Testis (tissue), 3 donors: ENCODE measurements around the gene RAB36. TPM values are rescaled to one million over a fixed set of nuclear protein-coding genes. Genes with fewer than 3 reads are reported as not detected.
A peak's percentile ranks its signal among the peaks of the same experiment; 100 is the strongest.

ENCODE experiments used
- DNase-seq: peaks from one replicate; pipeline ENCODE4 v3.0.0-alpha.2; 2019
- H3K27ac ChIP-seq, 2 donors: fragments of 200-600 bp; sonication (generic); one replicate each; pipeline ENCODE4 v1.5.1; 2019
- H3K27me3 ChIP-seq: fragments of 200-600 bp; sonication (generic); one replicate; pipeline ENCODE4 v1.5.1; 2019
- H3K36me3 ChIP-seq: fragments of 200-600 bp; sonication (generic); one replicate; pipeline ENCODE4 v1.5.1; 2017; ENCODE audit warnings: low read depth; ENCODE audit errors: missing control alignments
- H3K4me1 ChIP-seq: fragments of 200-600 bp; sonication (generic); one replicate; pipeline ENCODE4 v1.5.1; 2019
- H3K4me3 ChIP-seq, 2 donors: fragments of 200-600 bp; sonication (generic); one replicate each; pipeline ENCODE4 v1.5.1; 2017 to 2019
- H3K9me3 ChIP-seq: fragments of 200-600 bp; sonication (generic); one replicate; pipeline ENCODE4 v1.5.1; 2017
- POLR2A ChIP-seq: fragments of 450-650 bp; IDR thresholded peaks from one replicate; pipeline ENCODE4 v1.6.1; 2017; ENCODE audit warnings: antibody characterized with exemption, mild to moderate bottlenecking, moderate library complexity
- WGBS, 2 donors: methylation state at CpG; one replicate each; pipeline ENCODE4 v1.1.5; 2018; 5-methylcytosine and 5-hydroxymethylcytosine counted together
- intact Hi-C: fragments of 100-400 bp; cut with DNase I; formaldehyde crosslinking; loops from one replicate; pipeline ENCODE4 v1.15.1; 2023; ENCODE audit warnings: low total_unique reads
- polyA plus RNA-seq: library from polyadenylated mRNA; stranded (reverse); fragments of 350-450 nt; fragmentation: Illumina TruSeq; extraction: RNeasy Lipid Tissue Mini Kit (QIAGEN cat#74804); gene quantifications from one replicate; pipeline ENCODE4 v1.2.3, GENCODE V29; 2014; ENCODE audit warnings: low read depth, low replicate concordance; ENCODE audit not compliant: insufficient read depth
- total RNA-seq, 2 donors: library from RNA; depleted of rRNA; stranded (reverse); fragments of >200 nt; gene quantifications; one replicate each; pipeline ENCODE4 v1.2.3, GENCODE V29; 2016
- TF ChIP-seq, protein P1 (sequence below), 3 experiments: fragments of 450-650 bp in 2 of 3; fragments of 200-600 bp in 1 of 3; sonication (generic) in 1 of 3; IDR thresholded peaks; one replicate each; pipeline ENCODE4 v1.5.1; 2016 to 2019; ENCODE audit warnings: antibody characterized with exemption in 3 of 3, mild to moderate bottlenecking in 2 of 3, moderate library complexity in 1 of 3

Gene RAB36
- total and polyA plus RNA-seq, 3 donors from 2014 or later, result 7.4 to 11.1 (median 7.5) TPM

DNA sequence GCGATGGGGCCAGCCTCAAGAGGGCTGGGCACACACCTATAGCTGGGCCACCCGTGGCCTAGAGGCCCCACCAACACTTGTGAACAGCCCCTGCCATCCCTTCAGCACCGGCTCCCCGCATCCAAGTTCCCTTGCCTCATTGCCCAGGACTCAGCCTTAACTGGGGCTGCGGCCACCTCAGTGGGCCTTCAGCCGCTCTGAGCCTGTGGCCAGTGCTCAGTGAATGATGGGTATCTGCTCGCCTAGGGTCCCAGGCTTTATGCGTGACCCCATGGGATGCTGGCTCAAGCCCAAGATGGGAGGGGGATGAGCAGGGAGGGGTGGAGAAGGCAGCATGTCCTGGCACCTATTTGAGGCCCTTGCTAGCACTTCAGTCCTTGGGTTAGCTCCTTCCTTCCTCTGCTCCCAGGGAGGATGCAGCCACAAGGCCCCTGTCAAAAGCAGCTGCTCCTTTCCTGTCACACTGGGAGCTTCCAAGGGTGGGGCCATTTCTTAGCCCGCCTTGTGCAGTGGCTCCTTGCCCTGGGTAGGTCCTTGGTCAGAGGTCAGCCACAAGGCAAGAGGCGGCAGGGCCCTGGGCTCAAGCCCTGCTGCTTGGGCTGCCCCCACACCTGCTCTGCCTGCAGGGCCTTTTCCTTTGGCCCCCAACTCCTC lies 43.1 kb upstream of the RAB36 start:
- no peak overlapping the region for H3K27ac ChIP-seq
- no peaks in the 10 kb centered on the region for H3K9me3 ChIP-seq
- WGBS, 2 donors, result 94% methylated on average over 10 of the region's 10 CpGs; no CpG with 5 or more reads in 1 of the 2 donors
- peaks cover 47% of the 10 kb centered on the region for H3K4me1 ChIP-seq
- H3K27me3 ChIP-seq, result no peaks in the 10 kb centered on the region
- TF ChIP-seq, protein P1, sequence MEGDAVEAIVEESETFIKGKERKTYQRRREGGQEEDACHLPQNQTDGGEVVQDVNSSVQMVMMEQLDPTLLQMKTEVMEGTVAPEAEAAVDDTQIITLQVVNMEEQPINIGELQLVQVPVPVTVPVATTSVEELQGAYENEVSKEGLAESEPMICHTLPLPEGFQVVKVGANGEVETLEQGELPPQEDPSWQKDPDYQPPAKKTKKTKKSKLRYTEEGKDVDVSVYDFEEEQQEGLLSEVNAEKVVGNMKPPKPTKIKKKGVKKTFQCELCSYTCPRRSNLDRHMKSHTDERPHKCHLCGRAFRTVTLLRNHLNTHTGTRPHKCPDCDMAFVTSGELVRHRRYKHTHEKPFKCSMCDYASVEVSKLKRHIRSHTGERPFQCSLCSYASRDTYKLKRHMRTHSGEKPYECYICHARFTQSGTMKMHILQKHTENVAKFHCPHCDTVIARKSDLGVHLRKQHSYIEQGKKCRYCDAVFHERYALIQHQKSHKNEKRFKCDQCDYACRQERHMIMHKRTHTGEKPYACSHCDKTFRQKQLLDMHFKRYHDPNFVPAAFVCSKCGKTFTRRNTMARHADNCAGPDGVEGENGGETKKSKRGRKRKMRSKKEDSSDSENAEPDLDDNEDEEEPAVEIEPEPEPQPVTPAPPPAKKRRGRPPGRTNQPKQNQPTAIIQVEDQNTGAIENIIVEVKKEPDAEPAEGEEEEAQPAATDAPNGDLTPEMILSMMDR (IDR thresholded peaks at IDR 0.05), result no peak
- TF ChIP-seq POLR2A, result no peak
- H3K4me3 ChIP-seq, result no peak overlapping the region
- no peaks in the 10 kb centered on the region for H3K36me3 ChIP-seq
- DNase-seq, result no peak
- intact Hi-C loops, result no loop called here

GRCh38 chr22:23102776-23103175 lies 42.5 kb upstream of the RAB36 start:
- no peak overlapping the region for H3K4me3 ChIP-seq
- intact Hi-C loops, result no loop called here
- no peaks in the 10 kb centered on the region for H3K9me3 ChIP-seq
- DNase-seq, result peak; percentile 60
- TF ChIP-seq, protein P1 (IDR thresholded peaks at IDR 0.05), result no peak
- no peak for TF ChIP-seq POLR2A
- no peaks in the 10 kb centered on the region for H3K27me3 ChIP-seq
- H3K36me3 ChIP-seq, result no peaks in the 10 kb centered on the region
- peaks cover 45% of the 10 kb centered on the region for H3K4me1 ChIP-seq
- 57 to 100% methylated on average over 1 to 3 of the region's 3 CpGs for WGBS, 2 donors
- no peak overlapping the region for H3K27ac ChIP-seq

- Histone ChIP-seq H3K27ac (no peak overlapping the region), H3K9me3 (no peaks in the 10 kb centered on the region), H3K27me3 (no peaks in the 10 kb centered on the region), H3K36me3 (no peaks in the 10 kb centered on the region), H3K4me1 (peaks cover 39% of the 10 kb centered on the region), H3K4me3 (no peak overlapping the region)
- intact Hi-C loops, result no loop called here
- no peak for DNase-seq
- WGBS, 2 donors, result 78 to 89% methylated on average over 12 to 13 of the region's 13 CpGs
- TF ChIP-seq POLR2A, result no peak
Measured at GRCh38 chr22:23103199-23103954, 41.9 kb upstream of the RAB36 start.

GRCh38 chr22:23104187-23104971 lies 40.9 kb upstream of the RAB36 start:
- no peak for DNase-seq
- H3K27ac ChIP-seq, result no peak overlapping the region
- no peaks in the 10 kb centered on the region for H3K27me3 ChIP-seq
- no peak for TF ChIP-seq POLR2A
- TF ChIP-seq, protein P1 (IDR thresholded peaks at IDR 0.05), result no peak
- no peak overlapping the region for H3K4me3 ChIP-seq
- H3K4me1 ChIP-seq, result peaks cover 29% of the 10 kb centered on the region
- no peaks in the 10 kb centered on the region for H3K9me3 ChIP-seq
- 91 to 93% methylated on average over 8 to 12 of the region's 12 CpGs for WGBS, 2 donors
- no peaks in the 10 kb centered on the region for H3K36me3 ChIP-seq
- intact Hi-C loops, result no loop called here

DNA sequence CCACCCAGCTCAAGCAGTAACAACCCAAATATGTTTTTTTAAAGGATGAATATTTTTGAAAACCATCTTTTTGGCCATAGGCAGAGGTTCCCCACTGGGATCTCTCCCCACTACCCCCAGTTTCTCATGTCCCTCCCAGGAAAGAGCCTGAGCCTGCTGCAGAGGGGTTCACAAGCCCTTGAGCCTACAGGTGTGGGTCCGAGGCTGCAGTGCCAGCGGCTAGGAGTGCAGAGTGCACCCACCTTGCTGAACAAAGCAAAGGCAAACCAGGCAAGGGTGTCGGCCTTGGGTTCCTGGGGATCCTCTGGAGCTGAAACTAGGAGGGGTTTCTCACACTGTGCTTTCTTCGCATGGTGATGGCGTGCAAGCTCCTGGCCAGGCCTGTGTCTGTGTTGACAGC lies 40.0 kb upstream of the RAB36 start:
- H3K36me3 ChIP-seq, result no peaks in the 10 kb centered on the region
- no peak overlapping the region for H3K27ac ChIP-seq
- no peak for DNase-seq
- H3K9me3 ChIP-seq, result no peaks in the 10 kb centered on the region
- peaks cover 20% of the 10 kb centered on the region for H3K4me1 ChIP-seq
- H3K27me3 ChIP-seq, result no peaks in the 10 kb centered on the region
- TF ChIP-seq, protein P1 (IDR thresholded peaks at IDR 0.05), result no peak
- no peak for TF ChIP-seq POLR2A
- no peak overlapping the region for H3K4me3 ChIP-seq
- 95 to 99% methylated on average over 5 of the region's 5 CpGs for WGBS, 2 donors
- intact Hi-C loops, result no loop called here
